Panc1 (cell line): Measurements from ENCODE around the gene SLC25A33.

Experiments
- POLR2AphosphoS5 ChIP-seq: IDR thresholded peaks from 2 replicates; pipeline ENCODE4 v1.6.1; 2012; ENCODE audit warnings: mild to moderate bottlenecking, low read depth, low read length, moderate library complexity
- REST ChIP-seq, 2 experiments: IDR thresholded peaks; 2 replicates each; pipeline ENCODE4 v1.6.1; 2011 to 2012; ENCODE audit warnings: low read depth in 2 of 2, control low read depth in 1 of 2, low read length in 1 of 2, mild to moderate bottlenecking in 1 of 2, moderate library complexity in 1 of 2; ENCODE audit not compliant: insufficient read depth in 1 of 2
- SIN3A ChIP-seq: IDR thresholded peaks from 2 replicates; pipeline ENCODE4 v1.6.1; 2012; ENCODE audit warnings: low read depth, mild to moderate bottlenecking, low read length, moderate library complexity, borderline replicate concordance; ENCODE audit not compliant: insufficient read depth
- TCF7L2 ChIP-seq: IDR thresholded peaks from 2 replicates; pipeline ENCODE4 v1.6.1; 2011; ENCODE audit warnings: mild to moderate bottlenecking, low read depth, low read length, inconsistent platforms
- TF ChIP-seq, protein P1 (sequence below): fragments of 450-650 bp; IDR thresholded peaks from 2 replicates; pipeline ENCODE4 v1.5.1; 2017; ENCODE audit warnings: mild to moderate bottlenecking

DNA sequence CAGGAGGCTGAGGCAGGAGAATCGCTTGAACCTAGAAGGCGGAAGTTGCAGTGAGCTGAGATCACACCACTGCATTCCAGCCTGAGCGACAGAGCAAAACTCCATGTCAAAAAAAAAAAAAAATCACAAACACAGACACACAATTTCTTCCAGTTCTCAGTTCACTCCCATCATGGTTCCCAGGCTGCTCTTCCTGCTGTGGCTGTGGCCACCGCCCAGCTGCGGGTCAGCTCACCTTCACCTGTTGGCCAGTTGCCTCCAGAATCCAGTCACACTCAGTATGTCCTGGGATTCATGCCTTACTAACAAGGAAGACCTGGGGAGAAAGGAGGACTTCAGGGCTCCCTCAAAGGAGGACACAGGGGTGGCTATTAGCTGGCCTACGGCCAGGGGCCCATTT is 45.9 kb upstream of the SLC25A33 start:
- TF ChIP-seq, protein P1, sequence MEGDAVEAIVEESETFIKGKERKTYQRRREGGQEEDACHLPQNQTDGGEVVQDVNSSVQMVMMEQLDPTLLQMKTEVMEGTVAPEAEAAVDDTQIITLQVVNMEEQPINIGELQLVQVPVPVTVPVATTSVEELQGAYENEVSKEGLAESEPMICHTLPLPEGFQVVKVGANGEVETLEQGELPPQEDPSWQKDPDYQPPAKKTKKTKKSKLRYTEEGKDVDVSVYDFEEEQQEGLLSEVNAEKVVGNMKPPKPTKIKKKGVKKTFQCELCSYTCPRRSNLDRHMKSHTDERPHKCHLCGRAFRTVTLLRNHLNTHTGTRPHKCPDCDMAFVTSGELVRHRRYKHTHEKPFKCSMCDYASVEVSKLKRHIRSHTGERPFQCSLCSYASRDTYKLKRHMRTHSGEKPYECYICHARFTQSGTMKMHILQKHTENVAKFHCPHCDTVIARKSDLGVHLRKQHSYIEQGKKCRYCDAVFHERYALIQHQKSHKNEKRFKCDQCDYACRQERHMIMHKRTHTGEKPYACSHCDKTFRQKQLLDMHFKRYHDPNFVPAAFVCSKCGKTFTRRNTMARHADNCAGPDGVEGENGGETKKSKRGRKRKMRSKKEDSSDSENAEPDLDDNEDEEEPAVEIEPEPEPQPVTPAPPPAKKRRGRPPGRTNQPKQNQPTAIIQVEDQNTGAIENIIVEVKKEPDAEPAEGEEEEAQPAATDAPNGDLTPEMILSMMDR, result no peak
- no peak for TF ChIP-seq TCF7L2
- no peak for TF ChIP-seq POLR2AphosphoS5
- no peak for TF ChIP-seq REST (IDR thresholded peaks at IDR 0.05; ENCODE audit: insufficient read depth in 1 of 2, low read depth in 2 of 2, low read length in 1 of 2)
- no peak for TF ChIP-seq SIN3A
